H1 (cell line): ENCODE results near the gene RUVBL2. TPM values are rescaled to one million over a fixed set of nuclear protein-coding genes. Genes with fewer than 3 reads are reported as not detected.

Experiments used
- CTCF ChIA-PET: fragments of 300-600 bp; sonication (Branson Sonifier 250); formaldehyde crosslinking; loops from one replicate; lab custom pipeline; 2021; ENCODE audit not compliant: partially characterized antibody; lab: Charles Lee
- POLR2A ChIA-PET: fragments of 300-600 bp; sonication (Branson Sonifier 250); formaldehyde crosslinking; loops from one replicate; lab custom pipeline; 2021; ENCODE audit warnings: inconsistent platforms; ENCODE audit not compliant: partially characterized antibody; lab: Charles Lee
- DNase-seq, 2 experiments: peaks; one replicate each; pipeline versions ENCODE4 v3.0.0 to v3.0.0-alpha.2; 2010 to 2022; ENCODE audit warnings: low spot score in 2 of 2, low read depth in 1 of 2, mixed read lengths in 1 of 2
- FAIRE-seq: peaks from 2 replicates; lab custom pipeline; 2011; peaks lifted over from hg19 to GRCh38; lab: Jason Lieb, UNC
- H2AFZ ChIP-seq: 2 replicates; pipeline ENCODE4 v1.8.1; 2012; ENCODE audit warnings: low read length, inconsistent platforms
- H2AK5ac ChIP-seq: 2 replicates; pipeline ENCODE4 v1.6.1; 2013; ENCODE audit warnings: low read depth, low read length
- H2BK120ac ChIP-seq: replicated peaks from 2 replicates; pipeline ENCODE3; 2013; ENCODE audit warnings: low read depth, low read length, inconsistent platforms
- H2BK12ac ChIP-seq: 2 replicates; pipeline ENCODE4 v1.6.1; 2013; ENCODE audit warnings: low read depth, low read length
- H2BK15ac ChIP-seq: 2 replicates; pipeline ENCODE4 v1.6.1; 2013; ENCODE audit warnings: low read length
- H2BK20ac ChIP-seq: 2 replicates; pipeline ENCODE4 v1.6.1; 2013; ENCODE audit warnings: low read length
- H2BK5ac ChIP-seq: 2 replicates; pipeline ENCODE4 v1.6.1; 2013; ENCODE audit warnings: low read depth, low read length
- H3K14ac ChIP-seq: 2 replicates; pipeline ENCODE4 v1.6.1; 2013; ENCODE audit warnings: inconsistent platforms; ENCODE audit not compliant: insufficient read length
- H3K18ac ChIP-seq: 2 replicates; pipeline ENCODE4 v1.6.1; 2013; ENCODE audit warnings: low read length; ENCODE audit errors: extremely low read depth
- H3K23ac ChIP-seq: 2 replicates; pipeline ENCODE4 v1.6.1; 2013; ENCODE audit warnings: inconsistent platforms; ENCODE audit not compliant: insufficient read length
- H3K23me2 ChIP-seq: 2 replicates; pipeline ENCODE4 v1.6.1; 2013; ENCODE audit warnings: low read depth, low read length
- H3K27ac ChIP-seq: 2 replicates; pipeline ENCODE4 v1.6.1; 2011; ENCODE audit warnings: low read depth, low read length, inconsistent platforms
- H3K27me3 ChIP-seq, 4 experiments: replicated peaks in 1 of 4; 1 replicate in 1 of 4; 2 replicates in 3 of 4; pipeline versions ENCODE4 v1.6.1 to v1.8.1; 2011 to 2013; ENCODE audit warnings: low read length in 3 of 4, mild to moderate bottlenecking in 3 of 4, inconsistent platforms in 2 of 4, mixed read lengths in 2 of 4, moderate library complexity in 1 of 4; ENCODE audit not compliant: control insufficient read depth in 3 of 4, insufficient read depth in 3 of 4; ENCODE audit errors: extremely low read depth in 1 of 4
- H3K36me3 ChIP-seq, 4 experiments: 2 replicates each; pipeline versions ENCODE4 v1.6.1 to v1.8.1; 2011 to 2013; ENCODE audit warnings: mild to moderate bottlenecking in 4 of 4, low read length in 3 of 4, moderate library complexity in 2 of 4, control low read depth in 1 of 4, inconsistent platforms in 1 of 4; ENCODE audit not compliant: insufficient read depth in 4 of 4, control insufficient read depth in 2 of 4
- H3K4ac ChIP-seq: replicated peaks from 2 replicates; pipeline ENCODE3; 2013; ENCODE audit warnings: low read length, low read depth, mixed read lengths, inconsistent platforms; ENCODE audit not compliant: insufficient read length
- H3K4me1 ChIP-seq, 4 experiments: replicated peaks in 1 of 4; 1 replicate in 1 of 4; 2 replicates in 3 of 4; pipeline versions ENCODE4 v1.6.1 to v1.8.1; 2011 to 2013; ENCODE audit warnings: low read length in 3 of 4, inconsistent platforms in 2 of 4, mixed read lengths in 1 of 4; ENCODE audit not compliant: insufficient read depth in 4 of 4, control insufficient read depth in 3 of 4
- H3K4me2 ChIP-seq, 2 experiments: 2 replicates each; pipeline versions ENCODE4 v1.6.1 to v1.8.1; 2011 to 2013; ENCODE audit warnings: low read depth in 2 of 2, low read length in 2 of 2, control low read depth in 1 of 2, inconsistent platforms in 1 of 2, mild to moderate bottlenecking in 1 of 2; ENCODE audit not compliant: insufficient read depth in 1 of 2
- H3K4me3 ChIP-seq, 4 experiments: fragments of 200-600, 300-600 bp in 1 of 4; sonication (generic), shearing (Covaris generic), sonication (Bioruptor Twin) in 1 of 4; 2 replicates each; pipeline versions ENCODE4 v1.5.1 to v1.8.1; 2011 to 2016; ENCODE audit warnings: low read length in 4 of 4, low read depth in 3 of 4, control low read depth in 2 of 4, inconsistent platforms in 2 of 4, mild to moderate bottlenecking in 2 of 4, mixed read lengths in 1 of 4, moderate library complexity in 1 of 4; ENCODE audit not compliant: insufficient read depth in 2 of 4; ENCODE audit errors: extremely low read depth in 1 of 4
- H3K56ac ChIP-seq: replicated peaks from 2 replicates; pipeline ENCODE3; 2013; ENCODE audit warnings: low read depth, mild to moderate bottlenecking, mixed read lengths, low read length, inconsistent platforms; ENCODE audit not compliant: insufficient read length
- H3K79me1 ChIP-seq: 2 replicates; pipeline ENCODE4 v1.6.1; 2013; ENCODE audit warnings: low read depth, low read length, control low read depth
- H3K79me2 ChIP-seq, 2 experiments: 2 replicates each; pipeline versions ENCODE4 v1.6.1 to v1.8.1; 2012 to 2013; ENCODE audit warnings: low read length in 2 of 2, mild to moderate bottlenecking in 2 of 2, inconsistent platforms in 1 of 2; ENCODE audit not compliant: insufficient read depth in 2 of 2, control insufficient read depth in 1 of 2
- H3K9ac ChIP-seq, 4 experiments: replicated peaks in 1 of 4; 1 replicate in 1 of 4; 2 replicates in 3 of 4; pipeline versions ENCODE4 v1.6.1 to v1.8.1; 2011 to 2013; ENCODE audit warnings: low read depth in 3 of 4, low read length in 3 of 4, control low read depth in 2 of 4, mild to moderate bottlenecking in 2 of 4, moderate library complexity in 2 of 4, inconsistent platforms in 1 of 4; ENCODE audit errors: extremely low read depth in 1 of 4
- H3K9me3 ChIP-seq, 2 experiments: 2 replicates each; pipeline versions ENCODE4 v1.6.1 to v1.8.1; 2012 to 2013; ENCODE audit warnings: mild to moderate bottlenecking in 2 of 2, moderate library complexity in 2 of 2, control low read depth in 1 of 2, inconsistent platforms in 1 of 2, low read depth in 1 of 2, low read length in 1 of 2, mixed read lengths in 1 of 2; ENCODE audit not compliant: insufficient read depth in 2 of 2
- H4K20me1 ChIP-seq, 2 experiments: replicated peaks in 1 of 2; 2 replicates each; pipeline versions ENCODE3 to v1.8.1; 2011 to 2013; ENCODE audit warnings: inconsistent platforms in 2 of 2, low read length in 2 of 2, mild to moderate bottlenecking in 1 of 2; ENCODE audit not compliant: insufficient read depth in 2 of 2, control insufficient read depth in 1 of 2
- H4K5ac ChIP-seq: 2 replicates; pipeline ENCODE4 v1.6.1; 2013; ENCODE audit warnings: low read length, low read depth, mixed read lengths, inconsistent platforms; ENCODE audit not compliant: insufficient read length
- H4K8ac ChIP-seq: 2 replicates; pipeline ENCODE4 v1.8.0; 2013; ENCODE audit warnings: mild to moderate bottlenecking, moderate library complexity, low read length, inconsistent platforms; ENCODE audit not compliant: insufficient read depth; ENCODE audit errors: extremely low read depth
- H4K91ac ChIP-seq: replicated peaks from 2 replicates; pipeline ENCODE3; 2013; ENCODE audit warnings: low read length, mixed read lengths, inconsistent platforms; ENCODE audit not compliant: insufficient read length
- FOSL1 ChIP-seq: IDR thresholded peaks from 2 replicates; pipeline ENCODE4 v1.6.1; 2011; ENCODE audit warnings: mild to moderate bottlenecking, low read depth, low read length, moderate library complexity; ENCODE audit not compliant: insufficient read depth
- RXRA ChIP-seq: IDR thresholded peaks from 2 replicates; pipeline ENCODE4 v1.6.1; 2011; ENCODE audit warnings: low read depth, mild to moderate bottlenecking, low read length, moderate library complexity; ENCODE audit not compliant: insufficient read depth
- WGBS, 2 experiments: shearing (Covaris generic) in 1 of 2; methylation state at CpG; one replicate each; pipeline versions ENCODE4 v1.1.6 to v1.1.7; 2013 to 2015; ENCODE audit warnings: low lambda C conversion rate in 2 of 2, mixed read lengths in 2 of 2, inconsistent platforms in 1 of 2, low coverage in 1 of 2, missing lambda C conversion rate in 1 of 2; ENCODE audit not compliant: insufficient replicate concordance in 2 of 2, insufficient coverage in 1 of 2, insufficient read length in 1 of 2; ENCODE audit errors: extremely low coverage in 1 of 2, missing lambda C conversion rate in 1 of 2; 5-methylcytosine and 5-hydroxymethylcytosine counted together
- polyA plus RNA-seq, 7 experiments: library from polyadenylated mRNA; depleted of rRNA in 3 of 7; stranded (reverse) in 5 of 7; unstranded in 2 of 7; fragments of >200 nt in 5 of 7; fragments of 200-250 nt in 2 of 7; gene quantifications; 1 replicate in 5 of 7; 2 replicates in 1 of 7; 4 replicates in 1 of 7; pipeline versions ENCODE4 v1.2.1 to v1.2.3, GENCODE V29; 2011 to 2013; ENCODE audit warnings: missing spikeins in 2 of 7, mixed read lengths in 2 of 7
- total RNA-seq: library from RNA; stranded (reverse); fragmentation: NEBNext Ultra II Directional; extraction: Animal tissue kit (Norgen Biotek cat#: 25700); gene quantifications from 2 replicates; pipeline ENCODE4 v1.2.1, GENCODE V29; 2021

RUVBL2 gene
- total and polyA plus RNA-seq, 2 of the 8 experiments (the other 6 are each of a cell fraction or from before 2014, with no cell fraction given), result 152 to 247 TPM

GRCh38 chr19:48945415-48945814 is 48.3 kb upstream of the RUVBL2 start:
- WGBS, 2 experiments, result 93% methylated on average over 5 of the region's 5 CpGs; no CpG with 5 or more reads in 1 of the 2 experiments
- no peak overlapping the region for H2BK12ac ChIP-seq
- H3K79me2 ChIP-seq, result no peaks in the 10 kb centered on the region
- H3K14ac ChIP-seq, result no peak overlapping the region
- no peak overlapping the region for H4K91ac ChIP-seq
- H3K18ac ChIP-seq, result no peak overlapping the region
- no peaks in the 10 kb centered on the region for H3K9me3 ChIP-seq
- H3K4me1 ChIP-seq, result 0 out of 7 replicates have a peak, but pooled peaks cover 0 to 2% (median 0%) of the 10 kb centered on the region in 4 experiments
- H3K4me2 ChIP-seq, result no peak overlapping the region
- H3K36me3 ChIP-seq, result no peaks in the 10 kb centered on the region
- H2BK20ac ChIP-seq, result no peak overlapping the region
- no peak overlapping the region for H2AK5ac ChIP-seq
- H2BK15ac ChIP-seq, result no peak overlapping the region
- H3K4me3 ChIP-seq, result no peak overlapping the region
- no peak overlapping the region for H2BK120ac ChIP-seq
- H3K27ac ChIP-seq, result no peak overlapping the region
- no peak overlapping the region for H4K8ac ChIP-seq
- ChIA-PET POLR2A (interaction anchor here (0.6 to 2.3 kb wide), 6 partner anchors 17 to 36 kb away, joined by 3 to 6 read pairs (median 5); partner anchors contain the start of gene FTL), CTCF (interaction anchor here (0.6 kb wide), 1 partner anchor 10 kb away, joined by 3 read pairs; no protein-coding TSS in a partner anchor)
- H3K56ac ChIP-seq, result no peak overlapping the region
- no peak for TF ChIP-seq RXRA
- no peak for TF ChIP-seq FOSL1
- no peak overlapping the region for H4K5ac ChIP-seq
- H3K27me3 ChIP-seq, result no peaks in the 10 kb centered on the region
- DNase-seq, result no peak
- H2AFZ ChIP-seq, result no peak overlapping the region
- H3K23me2 ChIP-seq, result no peaks in the 10 kb centered on the region
- no peak overlapping the region for H2BK5ac ChIP-seq
- H3K23ac ChIP-seq, result no peak overlapping the region
- FAIRE-seq, result no peak
- H3K79me1 ChIP-seq, result no peaks in the 10 kb centered on the region
- no peak overlapping the region for H3K9ac ChIP-seq
- H3K4ac ChIP-seq, result no peak overlapping the region
- peaks cover 0 to 2% of the 10 kb centered on the region in 2 experiments for H4K20me1 ChIP-seq
